Hindlimb muscle (tissue), 1 donor: ENCODE measurements around the gene COG4. TPM values are rescaled to one million over a fixed set of nuclear protein-coding genes. Genes with fewer than 3 reads are reported as not detected.
"Not testable (repeated sequence)": the region's sequence is repeated elsewhere in the genome, so short reads cannot be mapped to it uniquely, and the experiment has no call there.

Experiments
- DNase-seq: peaks from one replicate; pipeline ENCODE4 v3.0.0-alpha.2; 2013
- polyA plus RNA-seq: library from polyadenylated mRNA; unstranded; fragments of 120-200 nt; gene quantifications from one replicate; pipeline ENCODE4 v1.2.1, GENCODE V29; 2013; ENCODE audit not compliant: insufficient read length

The COG4 gene
- polyA plus RNA-seq, 1 donor = 46.6 TPM

DNA sequence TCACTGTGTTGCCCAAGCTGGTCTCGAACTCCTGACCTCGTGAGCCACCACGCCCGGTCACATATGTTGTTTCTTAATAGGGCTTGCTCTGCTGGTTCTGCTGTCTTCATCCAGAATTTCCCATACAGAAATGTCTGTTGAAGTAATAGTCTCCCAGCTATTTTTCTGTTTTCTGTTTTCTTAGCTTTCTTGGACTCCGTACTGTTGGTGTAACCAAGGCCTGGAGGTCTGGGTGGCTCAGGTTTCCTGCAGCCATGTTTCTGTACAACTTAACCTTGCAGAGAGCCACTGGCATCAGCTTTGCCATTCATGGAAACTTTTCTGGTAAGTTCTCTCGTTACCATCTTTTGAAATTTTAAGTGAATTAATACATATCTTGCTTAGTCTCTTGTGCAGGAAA lies 3.0 kb upstream of the COG4 start:
- DNase-seq = no peak

DNA sequence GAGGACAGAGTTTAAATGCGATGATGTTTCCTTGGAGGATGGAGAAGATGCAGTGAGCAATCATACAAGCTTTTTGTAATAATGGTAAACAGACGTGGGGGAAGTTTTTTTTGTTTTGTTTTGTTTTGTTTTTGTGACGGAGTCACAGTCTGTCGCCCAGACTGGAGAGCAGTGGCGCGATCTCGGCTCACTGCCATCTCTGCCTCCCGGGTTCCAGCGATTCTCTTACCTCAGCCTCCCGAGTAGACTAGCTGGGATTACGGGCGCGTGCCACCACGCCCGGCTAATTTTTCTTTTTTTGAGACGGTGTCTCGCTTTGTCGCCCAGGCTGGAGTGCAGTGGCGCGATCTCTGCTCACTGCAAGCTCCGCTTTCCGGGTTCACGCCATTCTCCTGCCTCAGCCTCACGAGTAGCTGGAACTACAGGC lies 1.1 kb upstream of the COG4 start:
- not testable (repeated sequence) for DNase-seq

DNA sequence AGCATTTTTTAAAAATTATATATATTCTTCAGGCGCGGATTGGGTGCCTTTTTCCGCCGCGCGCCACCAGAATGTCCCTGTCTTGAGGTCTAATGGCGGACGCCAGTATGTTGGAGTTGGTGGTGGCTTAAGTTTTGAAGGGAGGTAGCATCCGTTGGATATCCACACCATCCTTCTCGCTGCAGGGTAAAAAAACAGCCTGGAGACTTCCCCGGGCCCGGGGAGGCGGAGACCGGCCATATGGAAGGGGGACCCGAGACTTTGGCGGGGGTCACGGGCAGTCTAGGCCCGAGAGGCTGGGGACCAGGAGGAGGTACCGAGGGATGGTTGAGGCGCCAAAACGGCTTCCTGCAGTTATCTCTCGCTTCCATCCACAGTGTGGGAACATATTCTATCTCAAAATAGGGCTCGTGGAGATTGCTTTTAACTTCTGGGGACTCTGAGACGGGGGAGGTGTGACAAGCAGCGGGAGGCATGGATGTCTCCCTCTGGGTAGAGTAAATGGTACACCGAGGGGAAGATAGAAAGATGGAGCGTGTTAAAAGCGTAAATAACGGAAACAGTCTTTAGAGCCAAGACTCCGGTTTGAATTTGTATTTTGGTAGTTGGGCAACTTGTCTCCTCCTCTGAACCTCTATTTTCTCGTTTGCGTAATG lies 517 bp upstream of the COG4 start, which contains the start of gene SF3B3:
Gene SF3B3 (plus strand): TSS at position 74 of the 656 bp plus-strand sequence. CDS start 2,841 bp downstream, outside the sequence.
- peak; percentile 79 for DNase-seq

DNA sequence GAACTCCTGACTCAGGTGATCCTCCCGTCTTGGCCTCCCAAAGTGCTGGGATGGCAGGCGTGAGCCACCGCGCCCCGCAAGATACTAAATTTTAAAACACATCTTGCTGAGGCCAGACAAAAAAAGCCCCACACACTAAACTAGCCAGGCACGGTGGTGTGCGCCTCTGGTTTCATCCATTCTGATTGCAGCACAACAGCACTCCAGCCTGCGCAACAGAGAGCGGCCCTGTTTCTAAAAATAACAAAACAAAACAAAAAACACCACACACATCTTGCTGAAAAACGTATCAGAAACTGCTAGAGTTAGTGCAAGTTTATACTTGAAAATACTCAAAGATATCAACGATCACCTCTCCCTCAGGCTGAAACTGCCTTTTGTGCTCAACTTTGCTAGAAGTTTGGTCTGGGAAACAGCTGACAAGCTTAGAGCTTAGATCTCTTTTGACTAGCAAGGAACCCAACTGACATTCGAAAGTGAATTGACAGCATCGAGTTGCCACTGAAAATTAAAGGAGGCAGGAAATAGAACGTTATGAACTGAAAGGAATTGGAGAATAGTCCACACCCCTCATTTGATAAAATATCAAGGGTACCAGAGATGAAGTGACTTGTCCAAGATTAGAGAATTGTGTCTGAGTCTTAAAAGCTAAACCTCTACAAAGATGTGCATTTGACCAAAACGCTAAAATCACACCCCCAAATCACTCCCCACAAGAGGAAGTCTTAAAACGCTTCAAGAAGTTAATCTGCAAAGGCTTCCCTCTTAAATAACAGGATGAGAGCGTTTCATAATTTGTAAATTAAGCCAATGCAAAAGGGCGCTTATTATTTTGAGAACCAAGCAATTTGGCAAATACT lies 908 bp downstream of the COG4 start:
- DNase-seq = no peak

DNA sequence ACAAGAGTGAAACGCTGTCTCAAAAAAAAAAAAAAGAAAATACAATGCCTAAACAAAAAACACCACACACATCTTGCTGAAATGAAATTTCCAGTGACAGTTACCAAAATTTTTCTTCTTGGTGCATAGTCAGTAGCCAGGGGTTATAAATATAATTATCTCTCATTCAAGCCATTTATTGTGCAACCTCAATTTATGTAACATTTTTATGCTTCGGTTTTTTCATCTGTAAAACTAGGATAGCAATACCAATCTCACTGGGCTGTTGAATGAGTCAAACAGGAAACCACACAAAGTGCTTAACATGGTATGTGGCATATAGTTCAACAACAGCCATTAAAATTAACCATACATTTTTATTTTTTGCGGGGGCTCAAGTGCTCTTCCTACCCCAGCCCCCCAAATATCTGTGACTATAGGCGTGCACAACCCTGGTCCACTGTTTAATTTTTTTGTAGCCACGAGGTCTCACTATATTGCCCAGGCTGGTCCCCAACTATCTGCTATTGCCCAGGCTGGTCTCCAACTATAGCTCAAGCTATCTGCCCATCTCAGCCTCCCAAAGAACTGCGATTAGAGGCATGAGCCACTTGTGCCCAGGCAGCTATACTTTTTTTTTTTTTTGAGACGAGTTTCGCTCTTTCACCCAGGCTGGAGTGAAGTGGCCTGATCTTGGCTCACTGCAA lies 2.6 kb downstream of the COG4 start:
- no peak for DNase-seq

DNA sequence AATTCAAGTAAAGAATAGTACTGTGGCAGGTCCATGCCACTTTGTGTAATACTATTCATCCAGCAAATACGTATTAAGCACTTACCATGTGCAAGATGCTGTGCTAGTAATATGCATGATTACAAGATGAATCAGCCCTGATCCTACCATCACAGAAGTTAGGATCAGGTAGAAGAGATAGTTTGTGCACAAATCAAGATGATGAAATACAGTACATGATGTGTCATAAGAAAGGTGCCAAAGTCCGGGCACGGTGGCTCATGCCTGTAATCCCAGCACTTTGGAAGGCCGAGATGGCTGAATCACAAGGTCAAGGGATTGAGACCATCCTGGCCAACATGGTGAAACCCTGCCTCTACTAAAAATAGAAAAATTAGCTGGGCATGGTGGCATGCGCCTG lies 10.9 kb downstream of the COG4 start:
- DNase-seq = no peak

DNA sequence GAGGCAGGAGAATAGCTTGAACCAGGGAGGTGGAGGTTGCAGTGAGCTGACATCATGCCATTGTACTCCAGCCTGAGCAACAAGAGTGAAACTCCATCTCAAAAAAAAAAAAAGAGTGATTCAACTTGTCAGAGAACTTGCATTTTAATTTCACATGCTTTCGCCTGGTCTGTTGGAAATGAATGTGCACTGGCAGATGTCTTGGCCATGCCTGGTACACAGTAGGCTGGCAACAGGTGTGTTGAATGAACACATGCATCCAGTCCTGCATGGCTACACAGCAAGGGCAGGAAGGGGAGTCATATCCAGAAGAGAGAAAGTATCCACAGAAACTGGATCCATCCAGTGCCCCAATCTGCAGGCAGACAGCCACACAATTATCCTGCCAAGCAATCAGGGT lies 11.5 kb downstream of the COG4 start:
- no peak for DNase-seq

DNA sequence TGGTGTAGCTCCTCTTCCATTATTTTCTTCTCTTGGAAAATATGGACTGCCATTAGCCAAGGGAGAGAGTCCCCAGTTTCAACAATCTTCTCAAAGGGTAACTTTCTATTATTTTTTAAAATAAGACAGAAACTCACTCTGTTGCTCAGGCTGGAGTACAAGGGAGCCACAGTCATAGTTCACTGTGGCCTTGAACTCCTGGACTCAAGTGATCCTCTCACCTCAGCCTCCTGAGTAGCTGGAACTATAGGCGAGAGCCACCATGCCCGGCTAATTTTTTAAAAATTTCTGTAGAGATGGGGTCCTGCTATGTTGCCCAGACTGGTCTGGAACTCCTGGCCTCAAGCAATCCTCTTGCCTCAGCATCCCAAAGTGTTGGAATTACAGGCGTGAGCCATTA lies 13.1 kb downstream of the COG4 start:
- no peak for DNase-seq

DNA sequence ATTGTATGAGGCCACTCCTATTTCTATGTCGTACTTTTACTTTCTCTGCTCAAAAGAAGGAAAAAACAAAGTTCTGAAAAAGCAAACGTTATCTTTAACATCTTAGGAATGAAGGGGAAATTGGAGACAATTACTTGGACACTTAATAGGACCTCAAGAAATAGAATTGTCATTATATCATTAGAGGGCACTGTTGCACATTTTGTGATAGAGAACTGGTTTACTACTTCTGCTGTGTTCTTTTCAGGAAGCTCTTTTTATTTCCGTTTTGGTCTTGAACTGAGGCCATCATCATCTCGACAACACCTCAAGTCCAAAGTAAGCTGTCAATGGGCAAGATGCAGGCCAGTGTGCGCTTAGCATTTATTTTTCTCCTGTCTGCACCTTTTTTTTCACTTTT lies 14.6 kb downstream of the COG4 start:
- no peak for DNase-seq

DNA sequence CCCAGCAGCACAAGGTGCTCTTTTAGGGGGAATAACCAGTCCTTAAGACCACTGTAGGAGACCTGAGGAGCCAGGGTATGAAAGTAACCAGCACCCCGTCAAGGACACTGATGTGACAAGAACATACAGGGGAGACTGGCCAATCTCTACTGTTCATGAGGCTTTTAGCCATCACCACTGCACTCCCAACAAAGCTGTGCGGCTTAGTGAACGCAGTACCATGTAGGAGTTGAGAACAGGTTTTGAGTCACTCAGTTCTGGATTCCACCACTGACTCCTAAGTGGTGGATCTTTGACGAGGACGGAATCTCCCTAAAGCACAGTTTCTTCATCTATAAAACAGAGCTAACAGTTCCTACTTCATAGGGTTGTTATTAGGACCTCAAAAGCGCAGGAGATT lies 26.8 kb downstream of the COG4 start:
- no peak for DNase-seq

DNA sequence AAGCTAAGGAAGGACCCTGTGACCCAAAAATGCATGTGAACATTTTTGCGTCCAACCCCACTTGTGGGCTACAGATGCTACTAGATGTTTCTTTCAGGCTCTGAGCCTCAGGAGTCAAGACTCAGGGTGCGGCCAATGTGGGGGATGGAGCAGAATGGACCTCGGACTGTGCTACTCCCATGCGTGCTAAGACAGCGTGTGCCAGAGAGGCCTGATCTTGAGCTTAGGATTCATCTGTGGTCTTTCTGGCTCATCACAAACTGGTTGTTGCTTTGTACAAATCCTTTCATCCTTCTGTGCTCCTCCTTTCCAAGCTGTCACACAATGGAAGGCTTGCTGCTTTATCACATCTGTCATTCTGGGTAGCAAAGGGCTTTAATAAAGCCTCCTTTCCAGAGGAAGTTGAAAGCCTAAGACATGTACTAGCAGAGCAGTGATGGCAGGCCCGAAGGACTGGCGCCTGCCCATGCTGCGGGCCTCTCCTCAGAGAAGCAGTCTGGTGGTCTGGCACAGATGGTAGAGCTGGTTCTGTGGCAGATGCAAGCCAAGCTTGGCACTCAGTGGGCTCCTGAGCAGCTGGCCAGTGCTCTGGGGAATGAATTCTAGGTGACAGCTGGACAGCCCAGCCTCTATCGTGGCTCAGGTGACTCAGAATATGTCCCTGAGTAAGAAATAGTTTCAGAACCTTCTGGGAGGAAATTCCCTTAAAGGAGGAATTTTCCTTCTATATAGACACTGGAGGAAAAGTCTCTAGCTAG lies 27.8 kb downstream of the COG4 start:
- DNase-seq = no peak

DNA sequence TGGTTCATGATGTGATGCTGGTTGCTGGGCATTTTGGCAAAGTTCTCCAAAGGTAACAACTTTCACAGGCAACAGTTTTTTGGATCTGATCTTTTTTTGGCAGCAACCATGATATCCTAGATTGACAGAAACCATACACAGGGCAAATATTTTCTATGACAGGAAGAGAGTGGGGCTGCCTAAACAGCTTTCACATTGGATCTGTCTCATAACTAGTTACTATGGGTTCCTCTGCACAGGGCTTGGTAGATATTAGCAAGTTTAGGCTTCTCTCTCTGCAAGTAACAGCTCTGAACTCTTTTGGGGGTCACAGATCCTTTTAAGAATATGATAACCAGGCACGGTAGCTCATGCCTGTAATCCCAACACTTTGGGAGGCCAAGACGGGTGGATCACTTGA lies 28.6 kb downstream of the COG4 start:
- DNase-seq = no peak

DNA sequence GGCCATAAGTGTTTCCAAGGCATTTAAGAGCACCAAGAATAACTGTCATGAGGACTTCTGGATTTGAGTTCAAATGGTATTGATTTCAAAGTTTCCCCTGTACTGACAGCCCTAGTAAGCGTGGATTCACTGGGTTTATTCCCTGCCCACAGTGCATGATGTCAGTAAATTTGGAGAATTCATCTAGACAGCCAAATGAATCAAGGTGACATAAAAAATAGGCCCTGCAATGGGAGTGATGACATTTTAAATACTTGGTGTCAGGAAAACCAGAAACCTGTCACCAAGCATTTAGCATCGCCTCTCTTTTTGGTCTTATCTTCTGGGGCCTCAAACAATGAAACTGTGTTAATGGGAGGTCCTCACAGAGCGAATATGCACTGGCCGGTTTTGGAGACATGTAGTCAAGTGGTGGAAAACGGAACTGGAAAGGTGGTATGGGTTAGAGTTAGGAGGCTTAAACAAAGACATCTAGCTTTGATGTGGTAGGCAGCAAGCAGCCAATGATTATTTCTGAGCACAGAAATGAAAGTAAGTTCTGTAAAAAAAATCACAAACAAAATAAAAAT lies 29.1 kb downstream of the COG4 start:
- DNase-seq = no peak

DNA sequence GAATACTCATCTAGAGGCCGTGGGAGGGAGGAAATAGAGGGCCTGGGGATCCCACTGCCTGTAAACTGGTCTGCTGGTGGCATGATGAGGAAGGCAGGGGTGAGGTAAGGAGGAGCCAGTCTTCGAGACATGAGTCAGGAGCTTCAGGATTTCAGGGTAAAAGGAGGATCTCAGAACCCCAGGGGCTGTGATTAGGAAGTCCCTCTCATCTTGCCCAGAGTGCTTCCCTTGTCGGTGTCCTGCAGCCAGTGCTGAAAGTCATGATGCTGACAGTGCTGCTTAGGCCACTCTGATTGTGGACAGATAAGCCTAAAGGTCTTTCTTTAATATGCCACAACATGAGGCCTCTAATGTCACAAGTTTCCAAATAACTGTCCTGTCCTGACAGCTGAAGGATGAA lies 29.6 kb downstream of the COG4 start:
- no peak for DNase-seq

DNA sequence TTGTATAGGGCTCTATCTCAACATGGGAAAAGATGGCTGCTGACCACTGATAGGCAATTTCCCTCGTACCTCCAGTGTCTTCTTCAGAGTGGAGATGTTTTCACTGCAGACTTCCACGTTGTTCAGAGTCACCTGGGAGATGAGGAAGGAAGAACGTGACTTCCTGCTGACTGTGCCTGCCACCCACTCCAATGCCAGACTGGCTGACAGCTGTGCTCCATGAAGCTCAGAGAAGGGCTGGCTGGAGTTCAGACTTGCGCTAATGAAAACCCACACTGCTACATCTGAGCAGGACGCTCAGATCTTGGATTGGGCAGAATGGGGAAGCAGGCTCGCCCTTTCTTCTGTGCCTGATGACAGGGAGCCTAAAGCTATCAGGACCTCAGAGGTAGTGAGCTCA lies 33.1 kb downstream of the COG4 start:
- DNase-seq = no peak

DNA sequence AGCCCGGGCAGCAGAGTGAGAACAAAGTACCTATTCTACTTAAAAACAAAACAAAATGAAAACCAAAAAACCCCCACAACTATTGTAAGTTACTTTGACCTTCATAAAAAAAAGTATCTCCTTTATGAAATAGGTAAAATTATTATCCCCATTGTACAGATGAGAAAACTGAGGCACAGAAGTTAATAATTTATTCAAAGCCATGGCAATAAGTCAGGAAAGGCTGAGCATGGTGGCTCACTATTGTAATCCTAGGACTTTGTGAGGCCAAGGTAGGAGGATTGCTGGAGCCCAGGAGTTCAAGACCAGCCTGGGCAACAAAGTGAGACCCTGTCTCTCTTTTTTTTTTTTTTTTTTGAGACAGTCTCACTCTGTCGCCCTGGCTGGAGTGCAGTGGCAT lies 38.5 kb downstream of the COG4 start:
- DNase-seq = no peak

DNA sequence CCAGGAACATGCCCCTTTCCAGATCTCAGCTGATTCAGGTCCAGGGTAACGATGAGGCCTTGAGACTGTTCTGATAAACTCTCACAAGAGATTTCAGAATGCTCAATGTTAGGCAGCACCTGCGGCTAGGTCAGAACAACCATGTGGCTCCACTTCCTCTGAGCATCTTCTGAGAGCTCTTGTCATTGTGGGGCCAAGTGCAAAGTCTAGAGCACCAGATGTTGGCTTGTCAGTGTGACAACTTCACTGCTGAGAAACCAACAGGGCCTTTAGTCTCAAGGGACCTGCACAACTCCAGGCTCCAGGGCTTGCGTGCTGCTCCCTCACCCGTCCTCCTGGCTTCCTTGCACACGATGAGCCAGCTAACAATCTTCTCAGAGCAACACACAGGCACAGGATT lies 39.9 kb downstream of the COG4 start:
- DNase-seq = no peak

DNA sequence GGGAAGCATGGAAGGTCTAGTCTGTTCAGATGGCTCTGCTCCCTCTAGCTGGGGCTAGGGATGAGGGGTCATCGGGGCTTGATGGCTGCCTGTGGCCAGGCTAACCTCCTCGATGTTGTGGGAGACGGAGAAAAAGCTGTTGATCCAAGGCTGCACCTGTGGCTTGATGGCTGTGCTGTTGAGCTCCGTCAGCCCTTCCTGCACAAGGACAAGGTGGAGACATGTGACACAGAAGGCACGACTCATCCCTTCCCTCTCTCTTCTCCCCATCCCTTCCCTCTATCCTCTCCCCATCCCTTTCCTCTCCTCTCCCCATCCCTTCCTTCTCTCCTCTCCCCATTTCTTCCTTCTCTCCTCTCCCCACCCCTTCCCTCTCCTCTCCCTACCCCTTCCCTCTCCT lies 40.7 kb downstream of the COG4 start:
- DNase-seq = no peak

DNA sequence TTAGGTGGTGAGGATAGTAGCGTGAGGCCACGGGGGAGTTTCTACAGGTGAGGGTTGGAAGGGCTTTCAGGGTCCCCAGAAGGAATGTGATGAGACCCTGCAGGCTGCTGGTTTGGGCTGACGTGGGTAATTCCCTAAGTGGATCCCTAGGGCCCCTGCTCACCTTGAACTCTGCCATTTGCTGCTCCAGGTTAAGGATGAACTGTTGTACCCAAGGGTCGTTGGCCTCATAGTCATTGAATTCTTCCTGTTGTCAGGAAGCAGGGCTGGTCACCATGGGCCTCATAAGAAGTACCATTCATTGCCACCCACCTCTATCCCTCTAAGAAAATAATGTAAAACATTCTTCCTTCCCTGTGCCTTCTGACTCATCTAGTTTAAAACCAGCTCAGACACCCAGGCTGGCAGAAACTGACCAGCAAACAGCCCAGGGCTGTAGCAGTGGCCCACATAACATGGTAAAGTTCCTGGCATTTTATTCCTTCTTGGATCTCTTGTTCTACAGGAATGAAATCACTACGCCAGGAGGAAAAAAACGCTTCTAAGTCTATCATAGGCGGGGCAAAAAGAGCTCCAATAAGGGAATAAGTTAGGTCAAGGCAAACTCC lies 41.3 kb downstream of the COG4 start:
- DNase-seq = no peak

DNA sequence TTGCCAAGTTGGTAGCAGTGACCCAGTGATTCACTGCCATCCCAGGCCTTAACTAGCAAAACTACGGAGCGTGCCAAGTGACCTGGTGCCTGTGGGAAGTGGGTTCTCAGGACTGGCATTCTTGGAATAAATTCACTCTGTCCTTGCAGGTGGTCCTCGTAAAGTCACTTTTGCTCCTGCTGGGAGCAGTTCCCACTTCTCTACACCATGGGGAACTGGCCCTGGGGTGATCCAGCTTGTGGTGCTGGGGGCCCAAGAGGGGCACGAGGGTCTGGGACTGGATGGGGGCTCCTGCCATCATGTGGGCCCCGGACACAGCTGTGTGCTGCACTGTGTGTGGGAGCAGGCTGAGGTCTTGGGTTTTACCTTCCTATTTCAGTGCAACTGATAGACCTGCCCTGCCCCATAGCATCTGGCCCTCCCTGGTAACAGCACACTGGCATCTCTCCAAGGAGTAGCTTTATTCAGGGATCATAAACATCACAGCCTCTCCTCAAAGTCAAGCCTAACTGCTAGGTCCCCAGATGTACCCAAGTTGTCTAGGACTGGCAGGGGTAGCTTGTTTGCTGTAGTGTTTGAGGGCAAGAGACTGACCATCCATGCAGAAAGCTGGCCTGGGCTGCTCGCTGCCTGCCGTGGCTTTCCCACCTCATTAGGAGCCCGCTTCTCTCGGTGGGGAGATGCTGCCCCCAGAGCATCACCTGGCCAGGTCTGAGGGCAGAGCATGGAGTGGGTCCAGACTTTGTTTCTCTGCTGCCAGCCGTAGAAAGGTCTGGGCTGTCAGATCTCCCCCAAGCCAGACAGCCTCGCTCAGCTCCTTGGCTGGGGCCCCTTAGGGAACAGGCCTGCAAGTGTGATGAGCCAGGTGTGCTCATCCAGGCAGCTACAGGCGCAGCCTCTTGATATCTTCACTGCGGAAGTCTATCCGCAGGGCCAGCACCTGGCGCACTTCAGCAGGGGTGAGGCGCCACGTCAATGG lies 42.9 kb downstream of the COG4 start:
- no peak for DNase-seq

DNA sequence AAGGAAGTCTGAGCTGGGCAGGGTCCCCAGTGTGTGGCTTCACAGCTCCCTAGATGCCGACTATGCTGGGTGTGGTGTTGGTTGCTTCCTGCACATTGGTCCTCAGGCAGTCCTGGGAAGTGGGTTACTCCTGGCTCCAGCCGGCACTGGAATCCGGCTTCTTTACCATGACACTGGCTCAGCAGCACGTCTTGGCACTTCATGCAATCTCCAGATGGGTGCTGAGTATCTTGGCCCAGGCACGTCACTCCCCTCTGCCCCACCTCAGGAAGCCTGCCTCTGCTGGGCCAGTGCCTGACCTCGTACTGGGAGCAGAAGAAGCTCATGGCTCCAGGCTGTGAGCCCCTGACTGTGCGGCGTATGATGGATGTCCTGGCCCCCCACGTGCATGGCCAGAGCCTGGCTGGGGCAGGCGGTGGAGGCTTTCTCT lies 44.4 kb downstream of the COG4 start:
- DNase-seq = no peak
